ENCODE results near the gene GIGYF1.

DNA sequence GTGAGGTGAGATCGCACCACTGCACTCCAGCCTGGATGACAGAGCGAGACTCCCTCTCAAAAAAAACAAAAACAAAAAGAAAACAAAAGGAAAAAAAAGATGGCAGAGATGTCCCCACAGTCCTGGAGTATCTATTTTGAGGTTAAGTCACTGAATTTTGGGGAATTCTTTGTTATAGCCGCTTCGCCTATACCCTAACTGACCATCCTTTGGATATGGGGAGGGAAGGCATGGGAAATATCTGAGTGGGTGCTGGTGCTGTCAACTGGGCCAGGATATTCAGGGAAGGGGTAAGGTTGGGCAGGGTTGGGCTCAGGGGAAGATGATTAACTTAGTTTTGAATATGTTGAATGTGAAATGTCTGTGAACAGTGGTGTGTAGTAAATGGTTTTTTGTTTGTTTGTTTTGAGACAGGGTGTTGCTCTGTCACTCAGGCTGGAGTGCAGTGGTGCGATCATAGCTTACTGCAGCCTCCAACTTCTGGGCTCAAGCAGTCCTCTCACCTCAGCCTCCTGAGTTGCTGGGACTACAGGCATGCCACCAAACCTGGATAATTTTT is 28.8 kb downstream of the GIGYF1 start:
- TF ChIP-seq, protein P1, sequence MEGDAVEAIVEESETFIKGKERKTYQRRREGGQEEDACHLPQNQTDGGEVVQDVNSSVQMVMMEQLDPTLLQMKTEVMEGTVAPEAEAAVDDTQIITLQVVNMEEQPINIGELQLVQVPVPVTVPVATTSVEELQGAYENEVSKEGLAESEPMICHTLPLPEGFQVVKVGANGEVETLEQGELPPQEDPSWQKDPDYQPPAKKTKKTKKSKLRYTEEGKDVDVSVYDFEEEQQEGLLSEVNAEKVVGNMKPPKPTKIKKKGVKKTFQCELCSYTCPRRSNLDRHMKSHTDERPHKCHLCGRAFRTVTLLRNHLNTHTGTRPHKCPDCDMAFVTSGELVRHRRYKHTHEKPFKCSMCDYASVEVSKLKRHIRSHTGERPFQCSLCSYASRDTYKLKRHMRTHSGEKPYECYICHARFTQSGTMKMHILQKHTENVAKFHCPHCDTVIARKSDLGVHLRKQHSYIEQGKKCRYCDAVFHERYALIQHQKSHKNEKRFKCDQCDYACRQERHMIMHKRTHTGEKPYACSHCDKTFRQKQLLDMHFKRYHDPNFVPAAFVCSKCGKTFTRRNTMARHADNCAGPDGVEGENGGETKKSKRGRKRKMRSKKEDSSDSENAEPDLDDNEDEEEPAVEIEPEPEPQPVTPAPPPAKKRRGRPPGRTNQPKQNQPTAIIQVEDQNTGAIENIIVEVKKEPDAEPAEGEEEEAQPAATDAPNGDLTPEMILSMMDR (IDR thresholded peaks at IDR 0.05), result no peak
- no peak for TF ChIP-seq POLR2A (IDR thresholded peaks at IDR 0.05)

All from esophagus squamous epithelium (tissue), 4 donors.